ENCODE results near the gene TSPO.

TSPO gene

DNA sequence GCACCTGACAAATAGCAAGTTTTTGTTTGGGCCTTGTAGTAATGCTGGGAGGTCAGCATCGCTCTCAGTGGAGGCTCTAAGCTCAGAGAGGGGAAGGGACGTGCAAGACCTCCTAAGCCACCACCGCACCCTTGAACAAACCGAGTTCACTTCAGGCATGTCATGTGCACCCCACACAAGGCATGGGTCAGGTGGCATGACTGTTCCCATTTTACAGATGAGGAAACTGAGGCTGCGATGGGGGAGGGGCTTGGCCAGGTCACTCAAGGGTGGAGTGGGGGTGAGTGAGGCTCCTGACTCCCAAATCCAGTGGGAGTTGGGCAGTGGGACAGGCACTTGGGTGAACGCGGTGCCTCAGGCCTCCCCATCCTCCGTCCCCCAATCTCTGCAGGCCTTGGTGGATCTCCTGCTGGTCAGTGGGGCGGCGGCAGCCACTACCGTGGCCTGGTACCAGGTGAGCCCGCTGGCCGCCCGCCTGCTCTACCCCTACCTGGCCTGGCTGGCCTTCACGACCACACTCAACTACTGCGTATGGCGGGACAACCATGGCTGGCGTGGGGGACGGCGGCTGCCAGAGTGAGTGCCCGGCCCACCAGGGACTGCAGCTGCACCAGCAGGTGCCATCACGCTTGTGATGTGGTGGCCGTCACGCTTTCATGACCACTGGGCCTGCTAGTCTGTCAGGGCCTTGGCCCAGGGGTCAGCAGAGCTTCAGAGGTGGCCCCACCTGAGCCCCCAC lies 11.2 kb downstream of the TSPO start:
- Histone ChIP-seq H3K36me3 (ENCODE audit: insufficient read depth, insufficient read length, low read length) (peaks cover 17% of the 10 kb centered on the region), H3K4me3 (ENCODE audit: insufficient read length, low read depth) (no peak overlapping the region), H3K4me1 (ENCODE audit: insufficient read depth, insufficient read length) (peaks cover 6% of the 10 kb centered on the region), H3K27me3 (ENCODE audit: insufficient read depth, insufficient read length) (no peaks in the 10 kb centered on the region), H3K9me3 (ENCODE audit: insufficient read depth, low read length) (no peaks in the 10 kb centered on the region), H3K9ac (ENCODE audit: insufficient read length, low read depth) (no peak overlapping the region)
- DNase-seq (ENCODE audit: low read depth, low spot score): no peak
- TF ChIP-seq YY1 (IDR thresholded peaks at IDR 0.05; ENCODE audit: insufficient read depth, insufficient read length): no peak
- TF ChIP-seq ZNF274 (IDR thresholded peaks at IDR 0.05; ENCODE audit: low read depth, low read length): no peak
- no peak for TF ChIP-seq SUZ12 (IDR thresholded peaks at IDR 0.05; ENCODE audit: extremely low read depth, insufficient read depth, insufficient read length)

DNA sequence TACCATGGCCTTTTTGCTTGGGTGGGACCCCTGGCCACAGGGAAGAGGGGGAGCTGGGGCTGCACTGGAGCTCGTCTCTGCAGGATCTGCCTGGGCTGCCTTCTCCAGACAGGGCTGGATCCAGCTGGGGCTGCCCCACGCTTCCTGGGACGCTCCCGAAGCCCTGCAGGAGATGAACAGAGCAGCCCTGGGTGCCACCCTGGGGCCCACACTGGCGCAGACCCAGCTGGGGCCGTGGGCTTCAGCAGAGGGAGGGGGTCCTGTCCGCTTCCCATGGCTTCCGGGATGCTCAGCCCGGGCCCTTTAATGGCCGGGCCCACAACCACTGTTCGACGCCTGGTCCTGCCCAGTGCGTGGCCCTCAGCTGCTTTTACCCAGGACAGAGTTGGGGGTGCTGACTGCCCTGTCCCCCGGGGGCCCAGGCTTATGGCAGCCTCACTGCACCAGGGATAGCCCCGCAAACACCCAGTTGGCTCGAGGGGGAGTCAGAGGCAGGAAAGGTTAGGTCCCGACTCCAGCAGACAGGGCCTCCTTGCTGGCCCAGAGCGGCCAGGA lies 12.0 kb downstream of the TSPO start:
- H3K9ac ChIP-seq (ENCODE audit: insufficient read length, low read depth): no peak overlapping the region

DNA sequence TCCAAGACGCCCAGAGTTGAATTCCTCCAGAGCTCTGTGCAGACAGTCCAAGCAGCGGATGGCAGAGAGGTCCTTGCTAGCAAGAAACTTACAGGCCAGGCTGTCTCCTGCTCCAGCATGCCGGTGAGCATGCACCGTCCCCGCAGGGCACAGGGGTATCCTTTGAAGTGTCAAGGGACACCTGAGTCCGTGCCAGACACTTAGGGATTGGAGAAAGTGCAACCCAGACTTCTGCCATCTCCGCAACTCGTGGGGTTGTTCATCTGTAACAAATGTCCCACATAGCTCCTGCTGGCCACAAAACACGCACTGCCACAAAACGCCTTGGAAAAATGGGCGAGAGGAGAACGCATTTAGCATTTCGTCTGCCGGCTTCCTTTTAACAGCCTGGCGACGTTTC lies 13.3 kb downstream of the TSPO start:
- Histone ChIP-seq H3K36me3 (ENCODE audit: insufficient read depth, insufficient read length, low read length) (peaks cover 37% of the 10 kb centered on the region), H3K4me3 (ENCODE audit: insufficient read length, low read depth) (no peak overlapping the region), H3K4me1 (ENCODE audit: insufficient read depth, insufficient read length) (peaks cover under 1% of the 10 kb centered on the region), H3K9me3 (ENCODE audit: insufficient read depth, low read length) (no peaks in the 10 kb centered on the region), H3K27me3 (ENCODE audit: insufficient read depth, insufficient read length) (no peaks in the 10 kb centered on the region), H3K9ac (ENCODE audit: insufficient read length, low read depth) (no peak overlapping the region)
- TF ChIP-seq ZNF274 (IDR thresholded peaks at IDR 0.05; ENCODE audit: low read depth, low read length) (no peak), YY1 (IDR thresholded peaks at IDR 0.05; ENCODE audit: insufficient read depth, insufficient read length) (no peak), SUZ12 (IDR thresholded peaks at IDR 0.05; ENCODE audit: extremely low read depth, insufficient read depth, insufficient read length) (no peak)
- DNase-seq (ENCODE audit: low read depth, low spot score): no peak

More for the DNA sequence above, 12.0 kb downstream of the TSPO start:
- Histone ChIP-seq H3K9me3 (ENCODE audit: insufficient read depth, low read length) (no peaks in the 10 kb centered on the region), H3K4me3 (ENCODE audit: insufficient read length, low read depth) (no peak overlapping the region), H3K27me3 (ENCODE audit: insufficient read depth, insufficient read length) (no peaks in the 10 kb centered on the region), H3K4me1 (ENCODE audit: insufficient read depth, insufficient read length) (peaks cover 3% of the 10 kb centered on the region), H3K36me3 (ENCODE audit: insufficient read depth, insufficient read length, low read length) (peaks cover 24% of the 10 kb centered on the region)
- no peak for TF ChIP-seq ZNF274 (IDR thresholded peaks at IDR 0.05; ENCODE audit: low read depth, low read length)
- TF ChIP-seq SUZ12 (IDR thresholded peaks at IDR 0.05; ENCODE audit: extremely low read depth, insufficient read depth, insufficient read length): no peak
- no peak for TF ChIP-seq YY1 (IDR thresholded peaks at IDR 0.05; ENCODE audit: insufficient read depth, insufficient read length)
- no peak for DNase-seq (ENCODE audit: low read depth, low spot score)

DNA sequence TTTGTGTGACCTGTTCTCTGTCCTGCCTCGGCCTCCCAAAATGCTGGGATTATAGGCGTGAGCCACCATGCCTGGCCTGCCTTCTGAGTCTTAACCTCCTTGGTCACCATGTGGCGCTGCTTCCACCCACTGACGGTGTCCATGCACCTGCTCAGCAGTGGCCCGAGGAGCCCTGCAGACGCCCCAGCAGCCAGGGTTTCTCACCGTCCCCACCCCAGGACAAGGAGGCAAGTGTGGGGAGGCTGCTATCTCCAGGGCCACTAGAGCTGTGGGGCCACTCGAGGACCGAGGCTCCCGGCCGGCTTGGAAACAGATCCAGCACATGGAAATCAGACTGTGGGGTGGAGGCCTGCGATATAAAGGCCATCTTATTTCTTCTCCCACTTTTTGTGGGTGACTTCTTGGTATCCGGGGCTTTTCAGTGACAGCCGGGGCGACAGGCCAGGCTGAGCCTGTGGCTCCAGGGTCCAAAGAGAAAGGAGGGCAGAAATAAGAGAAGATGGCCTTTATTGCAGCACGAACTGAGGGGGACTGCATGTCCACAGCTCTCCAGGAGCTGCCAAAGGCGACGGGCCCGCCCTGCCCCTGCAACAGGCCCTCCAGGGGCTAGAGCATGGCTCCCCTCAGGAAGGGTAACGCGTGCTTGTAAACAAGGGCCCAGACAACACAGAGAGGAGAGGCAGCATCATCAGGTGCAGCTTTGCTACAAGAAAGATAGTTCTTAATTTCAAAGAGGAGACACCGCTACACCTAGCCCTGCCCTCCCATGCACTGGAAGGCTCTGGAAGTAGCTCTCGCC lies 15.0 kb downstream of the TSPO start:
- Histone ChIP-seq H3K36me3 (ENCODE audit: insufficient read depth, insufficient read length, low read length) (peaks cover 53% of the 10 kb centered on the region), H3K9me3 (ENCODE audit: insufficient read depth, low read length) (no peaks in the 10 kb centered on the region), H3K4me3 (ENCODE audit: insufficient read length, low read depth) (no peak overlapping the region), H3K9ac (ENCODE audit: insufficient read length, low read depth) (no peak overlapping the region), H3K27me3 (ENCODE audit: insufficient read depth, insufficient read length) (no peaks in the 10 kb centered on the region), H3K4me1 (ENCODE audit: insufficient read depth, insufficient read length) (no peaks in the 10 kb centered on the region)
- TF ChIP-seq SUZ12 (IDR thresholded peaks at IDR 0.05; ENCODE audit: extremely low read depth, insufficient read depth, insufficient read length) (no peak), ZNF274 (IDR thresholded peaks at IDR 0.05; ENCODE audit: low read depth, low read length) (no peak), YY1 (IDR thresholded peaks at IDR 0.05; ENCODE audit: insufficient read depth, insufficient read length) (no peak)
- no peak for DNase-seq (ENCODE audit: low read depth, low spot score)

DNA sequence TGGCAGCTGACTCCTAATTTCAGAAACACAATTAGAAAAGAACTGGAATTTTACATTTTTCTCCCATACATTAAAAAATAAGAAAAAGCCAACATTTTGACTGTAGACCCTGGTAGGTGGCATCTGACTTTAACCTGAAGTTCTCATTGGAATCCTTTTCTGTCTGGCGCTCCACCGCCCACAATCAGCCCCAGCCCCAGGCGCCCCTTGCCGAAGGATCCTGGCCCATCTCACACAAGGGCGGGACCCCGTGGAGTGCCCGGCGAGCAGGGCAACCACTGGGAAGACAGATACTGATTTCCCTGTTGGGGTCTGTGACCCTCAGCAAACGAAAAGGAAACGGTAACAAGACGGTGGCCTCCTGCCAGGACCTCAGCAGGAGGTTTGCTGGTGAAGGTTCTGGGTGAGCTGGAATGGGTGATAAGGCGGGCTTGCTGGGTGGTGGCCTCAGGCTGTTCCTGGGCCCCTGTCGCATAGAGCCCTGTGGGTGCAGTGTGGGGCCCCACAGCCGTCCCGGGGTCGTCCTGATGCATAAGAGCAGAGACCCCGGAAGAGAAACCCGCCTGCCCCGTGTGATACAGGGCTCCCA lies 15.7 kb downstream of the TSPO start:
- no peaks in the 10 kb centered on the region for H3K9me3 ChIP-seq (ENCODE audit: insufficient read depth, low read length)
- H3K9ac ChIP-seq (ENCODE audit: insufficient read length, low read depth): no peak overlapping the region
- no peak for DNase-seq (ENCODE audit: low read depth, low spot score)
- H3K36me3 ChIP-seq (ENCODE audit: insufficient read depth, insufficient read length, low read length): peaks cover 60% of the 10 kb centered on the region
- no peaks in the 10 kb centered on the region for H3K27me3 ChIP-seq (ENCODE audit: insufficient read depth, insufficient read length)
- no peaks in the 10 kb centered on the region for H3K4me1 ChIP-seq (ENCODE audit: insufficient read depth, insufficient read length)
- no peak for TF ChIP-seq YY1 (IDR thresholded peaks at IDR 0.05; ENCODE audit: insufficient read depth, insufficient read length)
- no peak for TF ChIP-seq ZNF274 (IDR thresholded peaks at IDR 0.05; ENCODE audit: low read depth, low read length)
- TF ChIP-seq SUZ12 (IDR thresholded peaks at IDR 0.05; ENCODE audit: extremely low read depth, insufficient read depth, insufficient read length): no peak
- no peak overlapping the region for H3K4me3 ChIP-seq (ENCODE audit: insufficient read length, low read depth)

DNA sequence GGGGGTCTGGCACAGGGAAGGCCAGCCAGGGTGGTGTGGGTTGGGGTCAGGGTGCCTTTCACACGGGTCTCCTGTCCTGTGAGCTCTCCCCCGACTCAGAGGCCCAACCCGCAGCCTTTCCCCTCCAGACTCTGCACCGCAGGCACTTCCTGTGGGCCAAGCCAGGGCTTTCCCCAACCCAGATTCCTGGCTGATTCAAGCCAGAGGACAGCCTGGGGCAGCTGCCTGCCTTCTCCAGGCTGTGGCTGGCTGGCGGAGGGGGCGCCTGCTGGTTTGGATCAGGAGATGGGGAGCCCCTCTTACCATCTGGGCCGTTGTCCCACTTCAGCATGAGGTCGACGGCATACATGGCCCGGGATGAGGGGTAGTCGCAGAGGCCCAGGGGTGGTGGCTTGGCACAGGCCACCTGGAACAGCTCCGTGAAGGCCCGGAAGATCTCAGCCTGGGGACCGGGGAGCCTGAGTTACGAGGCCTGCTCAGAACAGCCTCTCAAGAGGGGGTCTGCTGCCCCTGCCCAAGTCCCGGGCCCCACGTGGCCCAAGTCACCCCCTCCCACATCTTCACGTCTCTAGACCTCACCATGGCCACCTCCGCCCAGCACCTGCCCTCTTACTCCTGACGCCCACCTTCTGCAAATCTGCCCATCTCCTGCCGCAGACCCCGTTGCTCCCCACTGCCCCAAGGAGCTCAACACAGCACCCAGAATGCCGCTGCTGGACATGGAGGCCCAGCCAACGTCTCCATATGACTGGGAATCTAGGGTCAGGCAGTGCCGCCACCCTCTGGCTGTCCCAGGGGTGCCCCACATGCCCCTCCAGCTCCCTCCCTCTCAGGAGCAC lies 17.3 kb downstream of the TSPO start:
- Histone ChIP-seq H3K4me3 (ENCODE audit: insufficient read length, low read depth) (no peak overlapping the region), H3K36me3 (ENCODE audit: insufficient read depth, insufficient read length, low read length) (peaks cover 71% of the 10 kb centered on the region), H3K4me1 (ENCODE audit: insufficient read depth, insufficient read length) (no peaks in the 10 kb centered on the region), H3K9me3 (ENCODE audit: insufficient read depth, low read length) (no peaks in the 10 kb centered on the region), H3K9ac (ENCODE audit: insufficient read length, low read depth) (no peak overlapping the region), H3K27me3 (ENCODE audit: insufficient read depth, insufficient read length) (no peaks in the 10 kb centered on the region)
- no peak for TF ChIP-seq ZNF274 (IDR thresholded peaks at IDR 0.05; ENCODE audit: low read depth, low read length)
- TF ChIP-seq YY1 (IDR thresholded peaks at IDR 0.05; ENCODE audit: insufficient read depth, insufficient read length): no peak
- TF ChIP-seq SUZ12 (IDR thresholded peaks at IDR 0.05; ENCODE audit: extremely low read depth, insufficient read depth, insufficient read length): no peak
- no peak for DNase-seq (ENCODE audit: low read depth, low spot score)

Data from NT2/D1 (cell line).